ENCODE results near the gene BARHL1. TPM values are rescaled to one million over a fixed set of nuclear protein-coding genes. Genes with fewer than 3 reads are reported as not detected.

Gene BARHL1
- total RNA-seq, 1 donor from 2014 or later, result not detected

DNA sequence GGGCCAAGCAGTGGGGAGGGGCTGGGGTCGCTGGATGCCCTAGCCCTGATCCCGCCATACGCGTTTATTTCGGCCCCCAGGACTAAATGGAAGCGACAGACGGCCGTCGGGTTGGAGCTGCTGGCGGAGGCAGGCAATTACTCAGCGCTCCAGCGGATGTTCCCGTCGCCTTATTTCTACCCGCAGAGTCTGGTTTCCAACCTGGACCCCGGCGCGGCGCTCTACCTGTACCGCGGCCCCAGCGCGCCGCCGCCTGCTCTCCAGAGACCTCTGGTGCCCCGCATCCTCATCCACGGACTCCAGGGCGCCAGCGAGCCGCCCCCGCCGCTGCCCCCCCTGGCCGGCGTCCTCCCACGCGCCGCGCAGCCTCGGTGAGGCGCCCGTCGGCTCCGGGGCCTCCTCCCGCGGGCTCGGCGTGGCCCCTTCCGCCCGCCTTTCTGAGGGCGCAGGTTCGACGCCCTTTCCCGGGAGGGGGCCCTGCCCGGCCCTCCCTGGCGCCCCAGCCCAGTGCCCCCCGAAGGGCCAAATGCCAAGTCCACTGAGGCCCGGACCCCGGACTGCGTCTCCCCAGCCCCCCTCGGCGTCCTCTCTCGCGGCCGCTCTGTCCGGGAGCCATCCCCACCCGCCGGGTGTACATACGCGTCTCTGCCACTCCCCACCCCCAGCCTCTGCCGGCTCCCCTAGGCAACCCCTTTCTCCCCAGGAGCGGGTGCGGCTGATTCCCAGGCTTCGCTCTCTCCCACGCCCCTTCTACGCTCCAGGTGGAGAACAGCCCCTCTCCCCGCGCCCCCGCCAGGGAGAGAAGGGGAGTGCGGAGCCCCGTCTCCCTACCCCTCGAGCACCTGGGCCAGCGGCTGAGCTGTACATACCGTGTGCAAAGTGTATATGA is 7.0 kb downstream of the BARHL1 start:
- Histone ChIP-seq H3K27ac (no peak overlapping the region), H3K9me3 (no peaks in the 10 kb centered on the region), H3K36me3 (peaks cover 5% of the 10 kb centered on the region), H3K4me1 (peaks cover 4% of the 10 kb centered on the region), H3K27me3 (peaks cover 85% of the 10 kb centered on the region), H3K4me3 (no peak overlapping the region)
- DNase-seq (no peak), ATAC-seq (no peak)
- TF ChIP-seq, protein P1, sequence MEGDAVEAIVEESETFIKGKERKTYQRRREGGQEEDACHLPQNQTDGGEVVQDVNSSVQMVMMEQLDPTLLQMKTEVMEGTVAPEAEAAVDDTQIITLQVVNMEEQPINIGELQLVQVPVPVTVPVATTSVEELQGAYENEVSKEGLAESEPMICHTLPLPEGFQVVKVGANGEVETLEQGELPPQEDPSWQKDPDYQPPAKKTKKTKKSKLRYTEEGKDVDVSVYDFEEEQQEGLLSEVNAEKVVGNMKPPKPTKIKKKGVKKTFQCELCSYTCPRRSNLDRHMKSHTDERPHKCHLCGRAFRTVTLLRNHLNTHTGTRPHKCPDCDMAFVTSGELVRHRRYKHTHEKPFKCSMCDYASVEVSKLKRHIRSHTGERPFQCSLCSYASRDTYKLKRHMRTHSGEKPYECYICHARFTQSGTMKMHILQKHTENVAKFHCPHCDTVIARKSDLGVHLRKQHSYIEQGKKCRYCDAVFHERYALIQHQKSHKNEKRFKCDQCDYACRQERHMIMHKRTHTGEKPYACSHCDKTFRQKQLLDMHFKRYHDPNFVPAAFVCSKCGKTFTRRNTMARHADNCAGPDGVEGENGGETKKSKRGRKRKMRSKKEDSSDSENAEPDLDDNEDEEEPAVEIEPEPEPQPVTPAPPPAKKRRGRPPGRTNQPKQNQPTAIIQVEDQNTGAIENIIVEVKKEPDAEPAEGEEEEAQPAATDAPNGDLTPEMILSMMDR (IDR thresholded peaks at IDR 0.05), result no peak
- intact Hi-C loops (cut with DNase I), result no loop called here

DNA sequence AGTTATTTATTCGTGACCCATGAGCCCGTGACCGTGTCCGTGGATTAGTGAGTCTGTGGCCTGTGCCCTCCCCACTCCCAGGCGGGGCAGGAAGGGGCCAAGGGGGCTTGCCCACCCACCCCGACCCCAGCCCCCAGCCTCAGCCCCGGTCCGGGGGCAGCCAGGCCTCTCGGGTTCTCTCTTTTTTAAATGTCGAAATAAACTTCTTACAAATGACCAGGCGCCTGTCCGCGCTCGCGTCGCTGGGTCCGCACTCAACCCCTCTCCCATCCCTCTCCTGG is 7.6 kb downstream of the BARHL1 start:
- no peak overlapping the region for H3K27ac ChIP-seq
- TF ChIP-seq, protein P1 (IDR thresholded peaks at IDR 0.05), result no peak
- H3K9me3 ChIP-seq, result no peaks in the 10 kb centered on the region
- no peak overlapping the region for H3K4me3 ChIP-seq
- H3K4me1 ChIP-seq, result peaks cover 4% of the 10 kb centered on the region
- intact Hi-C loops (cut with DNase I), result no loop called here
- ATAC-seq (no peak), DNase-seq (no peak)
- H3K36me3 ChIP-seq, result peaks cover 10% of the 10 kb centered on the region
- peaks cover 79% of the 10 kb centered on the region for H3K27me3 ChIP-seq

DNA sequence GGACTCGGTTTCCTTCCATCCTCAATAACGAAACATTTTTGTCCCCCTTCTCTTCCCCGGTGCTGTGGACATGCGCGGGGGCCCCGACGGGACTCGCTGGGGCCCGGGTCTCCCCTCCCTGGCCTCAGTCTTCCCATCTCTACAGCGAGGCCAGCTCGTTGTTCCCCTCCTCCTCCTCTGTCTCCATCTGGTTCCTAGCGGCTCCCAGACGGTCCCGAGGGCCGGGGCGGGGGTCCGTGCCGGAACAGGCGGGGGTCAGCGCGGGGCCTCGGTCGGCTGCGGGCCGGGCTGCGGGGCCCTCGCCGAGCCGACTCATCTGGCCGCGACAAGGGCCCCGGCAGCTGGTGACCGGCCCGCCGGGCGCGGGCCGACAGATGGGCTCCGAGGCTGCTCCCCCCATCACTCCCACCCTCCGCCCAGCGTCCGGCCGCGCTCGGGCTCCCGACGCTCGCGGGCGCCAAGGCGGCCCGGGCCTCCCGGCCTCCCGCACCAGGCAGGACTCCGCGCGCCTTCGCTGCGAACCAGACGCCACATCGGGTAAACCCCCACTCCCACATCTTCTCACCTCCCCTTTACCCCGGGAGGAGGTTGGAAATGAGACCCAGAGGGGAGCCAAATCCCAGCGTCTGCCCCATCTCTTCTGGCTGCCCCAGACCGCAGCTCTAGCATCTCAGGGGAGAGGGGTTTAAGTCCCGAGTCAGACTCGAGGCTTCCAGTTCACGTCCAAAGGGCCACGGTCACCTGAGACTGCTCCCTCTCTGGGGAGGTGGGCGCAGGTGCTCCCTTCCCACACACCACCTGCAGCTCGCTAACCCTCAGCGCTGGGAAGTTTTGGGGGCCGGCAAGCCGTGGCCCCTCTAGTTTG is 8.1 kb downstream of the BARHL1 start:
- Histone ChIP-seq H3K27ac (no peak overlapping the region), H3K4me3 (no peak overlapping the region), H3K9me3 (no peaks in the 10 kb centered on the region), H3K27me3 (peaks cover 73% of the 10 kb centered on the region), H3K4me1 (peaks cover 4% of the 10 kb centered on the region), H3K36me3 (peaks cover 12% of the 10 kb centered on the region)
- intact Hi-C loops (cut with DNase I), result no loop called here
- TF ChIP-seq, protein P1 (IDR thresholded peaks at IDR 0.05), result no peak
- ATAC-seq, result no peak
- no peak for DNase-seq

DNA sequence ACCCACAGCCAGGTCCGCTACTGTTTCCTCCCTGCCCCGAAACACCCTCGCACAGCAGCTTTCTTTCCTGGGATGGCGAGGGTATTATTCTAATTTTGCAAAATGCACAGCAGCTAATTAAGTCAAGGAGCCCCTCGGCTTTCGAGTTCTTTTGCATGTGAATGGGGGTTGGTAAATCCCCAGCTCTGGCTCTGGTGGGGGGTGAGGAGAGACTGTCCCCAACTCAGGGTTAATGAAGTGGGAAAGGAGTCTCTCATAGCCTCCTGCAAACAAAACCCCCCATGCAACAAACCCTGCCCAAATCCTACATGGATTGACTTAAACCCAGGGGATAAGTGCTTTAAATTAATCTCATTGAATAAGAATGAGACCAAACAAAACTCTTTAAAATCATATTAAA is 8.8 kb downstream of the BARHL1 start:
- ATAC-seq (no peak), DNase-seq (no peak)
- Histone ChIP-seq H3K36me3 (peaks cover 16% of the 10 kb centered on the region), H3K27me3 (peaks cover 67% of the 10 kb centered on the region), H3K9me3 (no peaks in the 10 kb centered on the region), H3K27ac (no peak overlapping the region), H3K4me1 (peaks cover 4% of the 10 kb centered on the region), H3K4me3 (no peak overlapping the region)
- intact Hi-C loops (cut with DNase I), result no loop called here
- TF ChIP-seq, protein P1 (IDR thresholded peaks at IDR 0.05), result no peak

DNA sequence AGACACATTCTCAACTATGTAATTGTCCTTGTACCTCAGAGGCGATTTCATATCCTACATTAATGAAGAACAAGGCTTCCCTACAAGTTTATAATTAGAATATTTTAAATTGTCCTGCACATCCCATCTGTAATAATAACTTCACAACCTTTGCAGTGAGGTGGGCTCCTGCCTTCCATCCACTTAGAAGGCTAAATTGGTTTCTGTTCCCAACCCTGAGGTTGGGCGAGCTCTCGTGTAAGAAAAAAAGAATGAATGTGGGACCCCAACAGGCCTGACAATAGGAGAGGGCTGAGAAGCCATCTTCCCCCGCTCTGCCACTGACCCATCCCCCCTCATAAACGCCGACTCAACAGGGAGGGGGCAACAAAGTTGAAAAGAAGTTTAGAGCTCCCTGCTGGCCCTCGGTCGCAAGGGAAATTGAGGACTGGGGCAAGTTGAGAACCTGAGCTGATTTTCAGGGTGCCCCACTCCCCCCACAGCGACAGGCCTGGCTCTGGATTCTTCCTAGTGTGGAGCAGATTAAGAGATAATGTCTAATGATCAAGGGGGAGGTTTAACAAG is 9.4 kb downstream of the BARHL1 start:
- H3K27me3 ChIP-seq, result peaks cover 61% of the 10 kb centered on the region
- TF ChIP-seq, protein P1 (IDR thresholded peaks at IDR 0.05), result no peak
- no peak for DNase-seq

More for the DNA sequence above, 9.4 kb downstream of the BARHL1 start:
- H3K4me3 ChIP-seq, result no peak overlapping the region
- ATAC-seq, result no peak
- H3K27ac ChIP-seq, result no peak overlapping the region
- H3K9me3 ChIP-seq, result no peaks in the 10 kb centered on the region
- intact Hi-C loops (cut with DNase I), result no loop called here
- H3K36me3 ChIP-seq, result peaks cover 20% of the 10 kb centered on the region
- H3K4me1 ChIP-seq, result peaks cover 4% of the 10 kb centered on the region

Data from upper lobe of right lung (tissue), 1 donor.